ENCODE measurements around the gene NSUN3.

- TF ChIP-seq POLR2A (IDR thresholded peaks at IDR 0.05; ENCODE audit: control extremely low read depth in 1 of 2, low read depth in 2 of 2, low read length in 2 of 2) (no peak), CTCF (IDR thresholded peaks at IDR 0.05; ENCODE audit: control extremely low read depth in 1 of 3, insufficient read depth in 1 of 3, low read depth in 1 of 3, low read length in 3 of 3) (no peak), BRCA1 (IDR thresholded peaks at IDR 0.05; ENCODE audit: low read depth, low read length) (no peak), RNF2 (IDR thresholded peaks at IDR 0.05; ENCODE audit: borderline replicate concordance, low read depth, low read length, missing control alignments, poor library complexity, severe bottlenecking) (no peak), ATF3 (IDR thresholded peaks at IDR 0.05; ENCODE audit: insufficient read depth, low read depth, low read length) (no peak), CEBPB (IDR thresholded peaks at IDR 0.05; ENCODE audit: low read depth, low read length) (no peak), SP1 (IDR thresholded peaks at IDR 0.05; ENCODE audit: low read depth, low read length) (no peak), EZH2 (IDR thresholded peaks at IDR 0.05; ENCODE audit: low read depth, low read length, severe bottlenecking) (no peak), RFX5 (IDR thresholded peaks at IDR 0.05; ENCODE audit: borderline replicate concordance, low read depth, low read length) (no peak), JUN (IDR thresholded peaks at IDR 0.05; ENCODE audit: low read depth, low read length) (no peak), RAD21 (IDR thresholded peaks at IDR 0.05 in 1 of 2, conservative IDR thresholded peaks at IDR 0.05 in 1 of 2; ENCODE audit: low read depth in 2 of 2, low read length in 2 of 2) (no peak), PHF8 (conservative IDR thresholded peaks at IDR 0.05; ENCODE audit: low read depth, low read length) (no peak), MAFK (IDR thresholded peaks at IDR 0.05; ENCODE audit: low read depth, low read length) (no peak), EP300 (IDR thresholded peaks at IDR 0.05; ENCODE audit: borderline replicate concordance in 1 of 2, low read depth in 2 of 2, low read length in 2 of 2) (no peak)
Measured at GRCh38 chr3:94024385-94024784, 38.5 kb upstream of the NSUN3 start.
